ENCODE data around the gene IRF1. TPM values are rescaled to one million over a fixed set of nuclear protein-coding genes. Genes with fewer than 3 reads are reported as not detected.

The IRF1 gene
- total and polyA plus RNA-seq, 2 donors: 34.7 to 47.7 TPM

DNA sequence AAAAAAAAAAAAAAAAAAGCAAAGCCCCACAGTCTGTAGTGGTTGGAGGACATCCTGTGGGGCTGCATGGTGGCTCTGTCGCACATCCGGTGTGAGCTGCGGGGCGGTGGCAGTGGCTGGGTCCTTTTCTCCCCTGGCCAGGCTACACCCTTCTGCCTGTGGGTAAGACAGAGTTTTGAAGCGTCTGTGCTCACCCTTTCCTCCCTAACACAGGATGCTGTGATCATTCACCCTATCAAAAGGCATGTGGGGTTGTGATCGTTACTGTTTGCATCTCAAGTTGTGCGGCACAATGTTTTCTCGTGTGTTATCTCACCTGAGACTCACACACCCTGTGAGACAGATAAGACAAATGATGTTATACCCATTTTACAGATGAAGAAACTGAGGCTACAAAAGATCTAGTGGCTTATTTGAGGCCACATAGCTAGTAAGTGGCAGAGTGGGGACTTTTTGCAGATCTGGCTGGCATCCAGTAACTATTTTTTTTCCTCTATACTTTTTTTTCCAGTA, 17.5 kb downstream of the IRF1 start:
- H3K9me3 ChIP-seq (ENCODE audit: control insufficient read depth in 2 of 2, insufficient read depth in 1 of 2, low read length in 1 of 2): no peaks in the 10 kb centered on the region
- H3K4me1 ChIP-seq (ENCODE audit: control insufficient read depth in 2 of 2, insufficient read depth in 2 of 2, low read length in 2 of 2): peaks cover 20 to 84% of the 10 kb centered on the region in 2 donors
- 13% methylated on average over 8 of the region's 8 CpGs for WGBS
- no peaks in the 10 kb centered on the region for H3K27me3 ChIP-seq (ENCODE audit: control insufficient read depth in 2 of 2, insufficient read depth in 1 of 2, low read length in 1 of 2)
- H3K27ac ChIP-seq (ENCODE audit: low read depth in 1 of 2, low read length in 1 of 2): peak overlapping the region; percentile 55 to 58
- DNase-seq (ENCODE audit: low read depth in 6 of 9, low spot score in 9 of 9): peak in 3 of 9 donors; percentile 57 to 78 (median 68)
- peaks cover 11 to 20% of the 10 kb centered on the region in 2 donors for H3K36me3 ChIP-seq (ENCODE audit: control insufficient read depth in 2 of 2, insufficient read depth in 2 of 2, low read length in 1 of 2)
- H3K4me3 ChIP-seq (ENCODE audit: low read length in 2 of 2): no peak overlapping the region

DNA sequence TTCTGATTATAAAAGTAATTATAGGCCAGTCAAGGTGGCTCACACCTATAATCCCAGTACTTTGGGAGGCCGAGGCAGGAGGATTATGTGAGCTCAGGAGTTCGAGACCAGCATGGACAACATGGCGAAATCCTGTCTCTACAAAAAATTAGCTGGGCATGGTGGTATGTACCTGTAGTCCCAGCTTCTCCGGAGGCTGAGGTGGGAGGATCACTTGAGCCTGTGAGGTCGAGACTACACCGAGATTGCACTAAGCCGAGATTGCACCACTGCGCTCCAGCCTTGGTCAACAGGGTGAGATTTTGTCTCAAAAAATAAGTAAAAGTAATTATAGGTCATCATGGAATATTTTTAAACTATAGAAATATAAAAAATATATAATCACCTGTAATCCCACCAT, 18.1 kb downstream of the IRF1 start:
- Histone ChIP-seq H3K4me1 (ENCODE audit: control insufficient read depth in 2 of 2, insufficient read depth in 2 of 2, low read length in 2 of 2) (peaks cover 18 to 84% of the 10 kb centered on the region in 2 donors), H3K4me3 (ENCODE audit: low read length in 2 of 2) (no peak overlapping the region), H3K9me3 (ENCODE audit: control insufficient read depth in 2 of 2, insufficient read depth in 1 of 2, low read length in 1 of 2) (no peaks in the 10 kb centered on the region), H3K27ac (ENCODE audit: low read depth in 1 of 2, low read length in 1 of 2) (no peak overlapping the region), H3K27me3 (ENCODE audit: control insufficient read depth in 2 of 2, insufficient read depth in 1 of 2, low read length in 1 of 2) (no peaks in the 10 kb centered on the region), H3K36me3 (ENCODE audit: control insufficient read depth in 2 of 2, insufficient read depth in 2 of 2, low read length in 1 of 2) (peaks cover 11 to 17% of the 10 kb centered on the region in 2 donors)
- 97% methylated on average over 8 of the region's 8 CpGs for WGBS
- DNase-seq (ENCODE audit: low read depth in 6 of 9, low spot score in 9 of 9): no peak

DNA sequence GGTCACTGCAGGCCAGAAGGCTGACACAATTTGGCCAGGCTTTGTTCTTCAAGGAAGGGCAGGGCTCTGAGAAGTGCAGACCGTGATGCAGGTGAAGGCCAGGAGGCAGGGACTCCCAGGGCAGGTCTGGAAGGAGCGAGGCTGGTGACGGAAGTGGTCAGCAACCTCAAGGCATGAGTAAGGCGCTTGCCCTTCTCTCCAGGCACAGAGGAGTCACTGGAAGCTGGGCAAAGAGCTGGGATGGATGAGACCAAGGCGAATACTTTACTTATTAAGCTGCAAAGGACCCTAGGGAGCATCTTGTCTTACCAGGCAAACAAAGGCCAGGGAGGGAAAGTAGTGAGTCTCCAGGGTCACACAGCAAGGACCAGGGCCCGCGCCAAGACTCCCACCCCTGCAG, 18.6 kb downstream of the IRF1 start:
- no peak overlapping the region for H3K27ac ChIP-seq (ENCODE audit: low read depth in 1 of 2, low read length in 1 of 2)
- no peaks in the 10 kb centered on the region for H3K9me3 ChIP-seq (ENCODE audit: control insufficient read depth in 2 of 2, insufficient read depth in 1 of 2, low read length in 1 of 2)
- peaks cover 11 to 18% of the 10 kb centered on the region in 2 donors for H3K36me3 ChIP-seq (ENCODE audit: control insufficient read depth in 2 of 2, insufficient read depth in 2 of 2, low read length in 1 of 2)
- 98% methylated on average over 7 of the region's 7 CpGs for WGBS
- H3K4me1 ChIP-seq (ENCODE audit: control insufficient read depth in 2 of 2, insufficient read depth in 2 of 2, low read length in 2 of 2): peaks cover 19 to 84% of the 10 kb centered on the region in 2 donors
- DNase-seq (ENCODE audit: low read depth in 6 of 9, low spot score in 9 of 9): no peak
- no peaks in the 10 kb centered on the region for H3K27me3 ChIP-seq (ENCODE audit: control insufficient read depth in 2 of 2, insufficient read depth in 1 of 2, low read length in 1 of 2)
- no peak overlapping the region for H3K4me3 ChIP-seq (ENCODE audit: low read length in 2 of 2)

DNA sequence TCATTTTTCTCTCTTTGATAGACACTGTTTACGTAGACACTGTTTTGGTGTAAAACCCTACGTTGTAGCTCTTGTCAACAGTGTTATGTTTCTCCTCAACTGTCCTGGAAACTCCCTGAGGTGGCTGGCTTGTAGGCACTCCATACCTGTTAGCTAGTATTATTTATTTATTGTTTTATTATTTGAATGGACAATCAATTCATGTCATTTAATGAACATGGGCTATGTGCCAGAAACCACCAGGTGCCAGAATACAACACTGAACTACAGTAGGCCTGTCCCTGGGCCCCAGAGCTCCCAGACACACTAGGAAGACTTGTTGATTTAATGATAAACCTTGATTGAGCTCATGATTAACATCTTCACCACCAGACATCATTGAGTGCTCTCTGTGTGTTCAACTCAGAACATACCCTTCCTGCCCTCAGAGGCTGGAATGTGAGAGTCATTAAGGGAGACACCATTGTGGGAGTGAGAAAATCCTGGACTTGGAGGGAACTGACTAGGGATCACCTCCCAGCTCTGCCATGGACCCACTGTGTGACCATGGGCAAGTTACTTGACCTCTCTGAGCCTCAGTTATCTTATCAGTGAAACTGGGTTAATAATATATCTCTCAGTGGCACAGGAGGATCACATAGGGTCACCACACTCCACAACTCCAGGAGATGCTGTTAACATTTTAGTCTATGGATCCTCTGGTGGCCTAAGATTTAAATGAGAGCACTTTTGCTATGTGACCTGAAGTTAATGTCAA, 19.2 kb downstream of the IRF1 start:
- no peak overlapping the region for H3K4me3 ChIP-seq (ENCODE audit: low read length in 2 of 2)
- no peak for DNase-seq (ENCODE audit: low read depth in 6 of 9, low spot score in 9 of 9)
- no peaks in the 10 kb centered on the region for H3K9me3 ChIP-seq (ENCODE audit: control insufficient read depth in 2 of 2, insufficient read depth in 1 of 2, low read length in 1 of 2)
- peaks cover 11 to 17% of the 10 kb centered on the region in 2 donors for H3K36me3 ChIP-seq (ENCODE audit: control insufficient read depth in 2 of 2, insufficient read depth in 2 of 2, low read length in 1 of 2)
- H3K4me1 ChIP-seq (ENCODE audit: control insufficient read depth in 2 of 2, insufficient read depth in 2 of 2, low read length in 2 of 2): peaks cover 25 to 86% of the 10 kb centered on the region in 2 donors
- WGBS: 95% methylated on average over 2 of the region's 2 CpGs
- H3K27me3 ChIP-seq (ENCODE audit: control insufficient read depth in 2 of 2, insufficient read depth in 1 of 2, low read length in 1 of 2): no peaks in the 10 kb centered on the region
- H3K27ac ChIP-seq (ENCODE audit: low read depth in 1 of 2, low read length in 1 of 2): peak overlapping the region in 1 of 2 donors; percentile 13

DNA sequence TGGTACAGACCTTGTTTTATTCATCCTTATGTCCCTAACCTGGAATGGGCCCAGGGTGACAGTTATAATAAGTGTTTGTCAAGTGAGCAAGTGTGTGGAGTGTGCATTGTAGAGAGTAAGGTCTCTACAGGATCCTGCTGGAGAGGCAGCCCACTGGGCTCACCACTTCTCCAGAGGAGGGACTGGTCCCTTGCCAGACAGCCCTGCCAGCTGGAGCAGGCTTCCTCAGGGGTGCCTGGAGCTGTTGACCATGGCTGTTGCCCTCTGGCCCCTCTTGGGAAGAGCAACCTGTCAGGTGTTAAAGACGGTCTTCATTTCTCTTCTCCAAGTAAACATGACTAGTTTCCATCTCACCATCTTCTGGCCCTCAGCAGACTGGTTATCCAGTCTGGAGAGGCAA, 20.0 kb downstream of the IRF1 start:
- peak overlapping the region in 1 of 2 donors; percentile 43 for H3K27ac ChIP-seq (ENCODE audit: low read depth in 1 of 2, low read length in 1 of 2)
- H3K4me3 ChIP-seq (ENCODE audit: low read length in 2 of 2): no peak overlapping the region
- H3K36me3 ChIP-seq (ENCODE audit: control insufficient read depth in 2 of 2, insufficient read depth in 2 of 2, low read length in 1 of 2): peaks cover 11 to 14% of the 10 kb centered on the region in 2 donors
- H3K27me3 ChIP-seq (ENCODE audit: control insufficient read depth in 2 of 2, insufficient read depth in 1 of 2, low read length in 1 of 2): no peaks in the 10 kb centered on the region
- WGBS: 95% methylated on average over 1 of the region's 1 CpG
- H3K9me3 ChIP-seq (ENCODE audit: control insufficient read depth in 2 of 2, insufficient read depth in 1 of 2, low read length in 1 of 2): no peaks in the 10 kb centered on the region
- no peak for DNase-seq (ENCODE audit: low read depth in 6 of 9, low spot score in 9 of 9)
- peaks cover 32 to 93% of the 10 kb centered on the region in 2 donors for H3K4me1 ChIP-seq (ENCODE audit: control insufficient read depth in 2 of 2, insufficient read depth in 2 of 2, low read length in 2 of 2)

DNA sequence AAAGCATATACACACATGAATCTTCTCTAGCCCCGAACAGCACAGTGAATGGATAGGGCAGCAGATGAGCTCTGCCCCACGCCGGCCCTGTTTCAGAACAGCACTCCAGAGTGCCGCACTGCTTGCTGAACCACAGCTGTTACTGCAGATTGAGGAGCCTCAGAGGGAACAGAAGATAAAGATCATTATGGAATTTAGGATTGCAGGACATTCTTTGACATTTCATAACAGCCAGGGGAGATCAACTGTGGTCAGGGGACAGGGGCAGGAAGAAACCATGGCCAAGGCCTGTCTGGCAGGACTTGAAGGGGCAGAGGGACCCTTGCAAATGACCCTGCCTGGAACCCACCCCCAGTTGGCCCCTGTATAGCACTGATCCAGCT, 20.6 kb downstream of the IRF1 start:
- Histone ChIP-seq H3K9me3 (ENCODE audit: control insufficient read depth in 2 of 2, insufficient read depth in 1 of 2, low read length in 1 of 2) (no peaks in the 10 kb centered on the region), H3K4me3 (ENCODE audit: low read length in 2 of 2) (no peak overlapping the region), H3K27me3 (ENCODE audit: control insufficient read depth in 2 of 2, insufficient read depth in 1 of 2, low read length in 1 of 2) (no peaks in the 10 kb centered on the region), H3K36me3 (ENCODE audit: control insufficient read depth in 2 of 2, insufficient read depth in 2 of 2, low read length in 1 of 2) (peaks cover 11 to 14% of the 10 kb centered on the region in 2 donors), H3K27ac (ENCODE audit: low read depth in 1 of 2, low read length in 1 of 2) (no peak overlapping the region), H3K4me1 (ENCODE audit: control insufficient read depth in 2 of 2, insufficient read depth in 2 of 2, low read length in 2 of 2) (peaks cover 37 to 93% of the 10 kb centered on the region in 2 donors)
- 89% methylated on average over 4 of the region's 4 CpGs for WGBS
- DNase-seq (ENCODE audit: low read depth in 6 of 9, low spot score in 9 of 9): no peak

DNA sequence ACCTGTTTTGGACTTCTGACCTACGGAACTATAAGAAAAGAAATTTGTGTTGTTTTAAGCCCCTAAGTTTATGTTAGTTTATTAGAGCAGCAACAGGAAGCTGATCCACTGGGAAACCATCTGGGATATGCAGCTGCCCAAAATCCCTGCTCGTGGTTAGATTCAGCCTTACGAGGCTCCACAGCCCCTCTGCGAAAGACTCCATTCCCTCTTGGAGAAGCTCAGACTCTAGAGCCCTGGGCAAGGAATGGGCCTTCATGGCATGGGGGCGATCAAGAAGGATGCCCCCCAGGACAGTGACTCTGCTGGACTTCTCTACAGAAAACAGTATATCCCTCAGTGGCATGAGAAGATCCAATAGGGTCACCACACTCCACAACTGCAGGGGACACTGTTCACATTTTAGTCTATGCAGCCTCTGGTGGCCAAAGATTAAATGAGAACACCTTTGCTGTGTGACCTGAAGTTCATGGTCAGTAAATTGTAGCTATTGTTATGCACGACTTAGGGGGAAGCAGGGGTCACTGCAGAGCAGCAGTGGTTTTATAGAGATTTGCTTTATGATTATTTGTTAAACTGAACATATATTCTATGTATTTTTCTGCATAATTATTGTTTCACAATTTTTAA, 21.1 kb downstream of the IRF1 start:
- Histone ChIP-seq H3K27ac (ENCODE audit: low read depth in 1 of 2, low read length in 1 of 2) (peak overlapping the region in 1 of 2 donors; percentile 48), H3K27me3 (ENCODE audit: control insufficient read depth in 2 of 2, insufficient read depth in 1 of 2, low read length in 1 of 2) (no peaks in the 10 kb centered on the region), H3K4me3 (ENCODE audit: low read length in 2 of 2) (no peak overlapping the region), H3K9me3 (ENCODE audit: control insufficient read depth in 2 of 2, insufficient read depth in 1 of 2, low read length in 1 of 2) (no peaks in the 10 kb centered on the region), H3K4me1 (ENCODE audit: control insufficient read depth in 2 of 2, insufficient read depth in 2 of 2, low read length in 2 of 2) (peaks cover 39 to 93% of the 10 kb centered on the region in 2 donors), H3K36me3 (ENCODE audit: control insufficient read depth in 2 of 2, insufficient read depth in 2 of 2, low read length in 1 of 2) (peaks cover 11 to 14% of the 10 kb centered on the region in 2 donors)
- no peak for DNase-seq (ENCODE audit: low read depth in 6 of 9, low spot score in 9 of 9)
- 84% methylated on average over 6 of the region's 6 CpGs for WGBS

DNA sequence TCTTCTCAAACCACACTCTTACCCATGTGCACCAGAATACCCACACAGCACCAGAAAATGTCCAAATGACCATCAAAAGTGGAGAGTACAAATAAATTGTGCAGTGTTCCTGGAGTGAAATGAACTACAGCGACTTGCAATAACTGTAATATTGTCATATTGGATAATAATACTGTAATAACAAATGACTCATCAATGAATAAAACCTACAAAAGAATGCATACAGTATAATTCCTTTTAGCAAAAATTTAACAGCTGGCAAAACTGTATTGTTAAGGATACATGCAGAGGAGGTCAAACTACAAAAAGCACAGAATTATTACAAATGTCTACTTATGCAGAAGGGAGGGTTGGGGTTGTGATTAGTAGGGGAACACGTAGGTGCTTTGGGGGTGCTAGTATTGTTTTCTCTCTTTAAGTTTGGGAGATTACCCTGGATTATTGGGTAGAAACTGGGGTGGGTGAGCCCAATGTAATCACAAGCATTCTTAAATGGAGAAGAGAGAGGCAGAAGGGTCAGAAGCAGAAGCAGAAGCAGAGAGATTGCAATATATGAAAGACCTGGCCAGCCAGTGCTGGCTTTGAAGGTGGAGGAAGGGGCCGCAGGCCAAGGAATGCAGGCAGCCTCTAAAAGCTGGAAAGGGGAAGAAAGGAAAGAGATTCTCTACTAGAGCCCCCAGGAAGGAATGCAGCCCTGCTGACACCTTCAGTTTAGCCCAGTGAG, 21.8 kb downstream of the IRF1 start:
- Histone ChIP-seq H3K4me1 (ENCODE audit: control insufficient read depth in 2 of 2, insufficient read depth in 2 of 2, low read length in 2 of 2) (peaks cover 46 to 93% of the 10 kb centered on the region in 2 donors), H3K36me3 (ENCODE audit: control insufficient read depth in 2 of 2, insufficient read depth in 2 of 2, low read length in 1 of 2) (peaks cover 11 to 14% of the 10 kb centered on the region in 2 donors), H3K27ac (ENCODE audit: low read depth in 1 of 2, low read length in 1 of 2) (peak overlapping the region in 1 of 2 donors; percentile 48), H3K9me3 (ENCODE audit: control insufficient read depth in 2 of 2, insufficient read depth in 1 of 2, low read length in 1 of 2) (no peaks in the 10 kb centered on the region), H3K4me3 (ENCODE audit: low read length in 2 of 2) (no peak overlapping the region), H3K27me3 (ENCODE audit: control insufficient read depth in 2 of 2, insufficient read depth in 1 of 2, low read length in 1 of 2) (no peaks in the 10 kb centered on the region)
- over 99% methylated on average over 3 of the region's 3 CpGs for WGBS
- no peak for DNase-seq (ENCODE audit: low read depth in 6 of 9, low spot score in 9 of 9)

Data from thymus (tissue), 11 donors.